Mucosa of descending colon (tissue), 3 donors: Measurements from ENCODE around the gene TOP2A. TPM values are rescaled to one million over a fixed set of nuclear protein-coding genes. Genes with fewer than 3 reads are reported as not detected.
"Not testable (repeated sequence)": the region's sequence is repeated elsewhere in the genome, so short reads cannot be mapped to it uniquely, and the experiment has no call there.

Experiments
- ATAC-seq: fragments of 200-7000 bp; cut with Tn5 transposase; one replicate; pipeline ENCODE4 v1.9.1; 2020; ENCODE audit warnings: mild to moderate bottlenecking, moderate library complexity
- DNase-seq, 3 donors: peaks; one replicate each; pipeline ENCODE4 v3.0.0-alpha.2; 2020
- H3K36me3 ChIP-seq: fragments of 200-600 bp; one replicate; pipeline ENCODE4 v1.8.0; 2021; ENCODE audit warnings: low read depth, mild to moderate bottlenecking
- H3K4me1 ChIP-seq: fragments of 200-600 bp; one replicate; pipeline ENCODE4 v1.8.0; 2021; ENCODE audit warnings: low read depth, mild to moderate bottlenecking
- H3K4me3 ChIP-seq: fragments of 200-600 bp; one replicate; pipeline ENCODE4 v1.8.0; 2021; ENCODE audit warnings: mild to moderate bottlenecking
- H3K9me3 ChIP-seq: fragments of 200-600 bp; one replicate; pipeline ENCODE4 v1.8.0; 2021; ENCODE audit warnings: mild to moderate bottlenecking
- intact Hi-C, 2 donors: fragments of 100-400 bp; cut with DNase I in 1 of 2; cut with micrococcal nuclease in 1 of 2; formaldehyde crosslinking; loops; one replicate each; pipeline versions ENCODE4 v1.11.0 to v1.11.1; 2022; cut with DNase I, micrococcal nuclease
- total RNA-seq, 3 donors: library from RNA; stranded (reverse); fragmentation: NEBNext Ultra II Directional in 2 of 3; extraction: Animal tissue kit (Norgen Biotek cat#: 25700) in 2 of 3; gene quantifications; one replicate each; pipeline versions ENCODE4 v1.2.1 to v1.2.4, GENCODE V29; 2021 to 2023
- TF ChIP-seq, protein P1 (sequence below): fragments of 200-600 bp; IDR thresholded peaks from one replicate; pipeline ENCODE4 v1.8.0; 2022; ENCODE audit warnings: antibody characterized with exemption, mild to moderate bottlenecking
- donor health status: DM: no; HTN: no; CAD: no; lungs with moderate emphysema.
- donor health status: DM: no; HTN: no; CAD: no.
- donor health status: DM: no; HTN: yes; CAD: no.

TOP2A gene
- total RNA-seq, 3 donors from 2014 or later: 6.9 to 50.1 (median 11.4) TPM

DNA sequence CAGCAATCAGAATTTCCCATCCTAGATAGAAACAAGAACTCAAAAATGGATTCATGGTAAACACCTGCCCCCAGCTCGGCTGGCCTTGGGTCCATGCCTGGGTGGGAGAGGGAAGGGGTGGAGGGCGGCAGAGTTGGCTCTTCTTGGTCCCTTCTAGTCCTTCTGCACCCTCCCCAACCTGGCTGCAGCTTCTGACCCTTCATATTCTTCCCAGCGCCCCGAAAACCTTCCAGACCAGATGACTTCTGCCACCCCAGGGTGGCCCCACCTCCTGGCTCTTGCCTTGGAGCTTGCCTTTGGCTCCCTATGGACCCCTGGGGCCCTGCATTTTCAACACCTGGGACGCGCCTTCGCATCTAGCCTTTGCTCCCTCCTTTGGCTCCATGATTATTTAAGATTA lies 47.8 kb downstream of the TOP2A start:
- H3K36me3 ChIP-seq: no peaks in the 10 kb centered on the region
- H3K4me1 ChIP-seq: peaks cover 8% of the 10 kb centered on the region
- TF ChIP-seq, protein P1, sequence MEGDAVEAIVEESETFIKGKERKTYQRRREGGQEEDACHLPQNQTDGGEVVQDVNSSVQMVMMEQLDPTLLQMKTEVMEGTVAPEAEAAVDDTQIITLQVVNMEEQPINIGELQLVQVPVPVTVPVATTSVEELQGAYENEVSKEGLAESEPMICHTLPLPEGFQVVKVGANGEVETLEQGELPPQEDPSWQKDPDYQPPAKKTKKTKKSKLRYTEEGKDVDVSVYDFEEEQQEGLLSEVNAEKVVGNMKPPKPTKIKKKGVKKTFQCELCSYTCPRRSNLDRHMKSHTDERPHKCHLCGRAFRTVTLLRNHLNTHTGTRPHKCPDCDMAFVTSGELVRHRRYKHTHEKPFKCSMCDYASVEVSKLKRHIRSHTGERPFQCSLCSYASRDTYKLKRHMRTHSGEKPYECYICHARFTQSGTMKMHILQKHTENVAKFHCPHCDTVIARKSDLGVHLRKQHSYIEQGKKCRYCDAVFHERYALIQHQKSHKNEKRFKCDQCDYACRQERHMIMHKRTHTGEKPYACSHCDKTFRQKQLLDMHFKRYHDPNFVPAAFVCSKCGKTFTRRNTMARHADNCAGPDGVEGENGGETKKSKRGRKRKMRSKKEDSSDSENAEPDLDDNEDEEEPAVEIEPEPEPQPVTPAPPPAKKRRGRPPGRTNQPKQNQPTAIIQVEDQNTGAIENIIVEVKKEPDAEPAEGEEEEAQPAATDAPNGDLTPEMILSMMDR: no peak
- H3K9me3 ChIP-seq: no peaks in the 10 kb centered on the region
- intact Hi-C loops: no loop called here
- DNase-seq (no peak), ATAC-seq (no peak)
- no peak overlapping the region for H3K4me3 ChIP-seq

DNA sequence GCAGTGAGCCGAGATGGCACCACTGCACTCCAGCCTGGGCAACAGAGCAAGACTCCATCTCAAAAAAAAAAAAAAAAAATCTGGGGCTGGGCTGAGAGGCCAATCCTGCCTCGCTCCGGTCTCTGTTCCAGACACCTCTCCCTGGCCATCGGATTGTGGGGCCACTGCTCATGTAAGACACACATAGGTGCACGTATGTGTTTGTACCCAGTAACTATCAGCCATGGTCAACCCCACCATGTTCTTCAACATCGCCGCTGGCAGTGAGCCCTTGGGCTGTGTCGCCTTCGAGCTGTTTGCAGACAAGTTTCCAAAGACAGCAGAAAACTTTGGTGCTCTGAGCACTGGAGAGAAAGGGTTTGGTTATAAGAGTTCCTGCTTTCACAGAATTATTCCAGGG lies 50.0 kb downstream of the TOP2A start:
- DNase-seq, H3K9me3 ChIP-seq, intact Hi-C loops, H3K4me3 ChIP-seq, ATAC-seq, H3K36me3 ChIP-seq, H3K4me1 ChIP-seq: not testable (repeated sequence)

DNA sequence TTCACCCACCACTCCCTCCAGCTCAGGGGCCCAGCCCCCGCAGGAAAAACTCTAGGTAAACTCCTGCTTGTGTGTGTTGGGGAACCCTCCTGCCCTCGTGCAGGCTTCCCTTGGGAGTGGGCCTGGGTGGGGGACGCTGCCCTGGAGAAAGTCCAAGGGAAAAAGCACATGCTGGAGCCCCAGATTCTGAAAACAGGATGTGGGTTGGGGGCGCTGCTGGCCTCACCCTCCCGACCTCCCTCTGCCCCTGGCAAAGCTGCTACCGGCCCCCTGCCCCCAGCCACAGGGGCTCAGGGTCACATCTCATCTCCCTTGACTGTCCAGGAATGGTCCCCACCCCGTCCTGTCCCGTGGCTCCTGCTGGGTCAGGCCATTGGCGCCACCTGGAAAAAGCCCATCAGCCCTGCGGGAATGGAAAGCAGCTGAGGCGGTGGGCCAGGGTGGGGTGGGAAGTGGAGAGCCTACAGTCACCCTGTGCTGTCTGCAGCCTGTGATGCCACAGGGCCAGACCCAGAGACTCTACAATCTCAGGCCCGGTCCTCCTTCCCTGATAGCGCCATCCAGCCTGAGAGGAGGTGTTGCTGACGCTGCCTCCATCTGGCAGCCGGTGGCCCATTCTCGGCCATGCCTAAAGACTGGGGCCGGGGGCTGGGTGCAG lies 50.7 kb downstream of the TOP2A start:
- DNase-seq: no peak
- intact Hi-C loops: no loop called here
- Histone ChIP-seq H3K36me3 (no peaks in the 10 kb centered on the region), H3K4me3 (no peak overlapping the region), H3K9me3 (no peaks in the 10 kb centered on the region), H3K4me1 (peaks cover 6% of the 10 kb centered on the region)
- TF ChIP-seq, protein P1: no peak
- ATAC-seq: no peak

DNA sequence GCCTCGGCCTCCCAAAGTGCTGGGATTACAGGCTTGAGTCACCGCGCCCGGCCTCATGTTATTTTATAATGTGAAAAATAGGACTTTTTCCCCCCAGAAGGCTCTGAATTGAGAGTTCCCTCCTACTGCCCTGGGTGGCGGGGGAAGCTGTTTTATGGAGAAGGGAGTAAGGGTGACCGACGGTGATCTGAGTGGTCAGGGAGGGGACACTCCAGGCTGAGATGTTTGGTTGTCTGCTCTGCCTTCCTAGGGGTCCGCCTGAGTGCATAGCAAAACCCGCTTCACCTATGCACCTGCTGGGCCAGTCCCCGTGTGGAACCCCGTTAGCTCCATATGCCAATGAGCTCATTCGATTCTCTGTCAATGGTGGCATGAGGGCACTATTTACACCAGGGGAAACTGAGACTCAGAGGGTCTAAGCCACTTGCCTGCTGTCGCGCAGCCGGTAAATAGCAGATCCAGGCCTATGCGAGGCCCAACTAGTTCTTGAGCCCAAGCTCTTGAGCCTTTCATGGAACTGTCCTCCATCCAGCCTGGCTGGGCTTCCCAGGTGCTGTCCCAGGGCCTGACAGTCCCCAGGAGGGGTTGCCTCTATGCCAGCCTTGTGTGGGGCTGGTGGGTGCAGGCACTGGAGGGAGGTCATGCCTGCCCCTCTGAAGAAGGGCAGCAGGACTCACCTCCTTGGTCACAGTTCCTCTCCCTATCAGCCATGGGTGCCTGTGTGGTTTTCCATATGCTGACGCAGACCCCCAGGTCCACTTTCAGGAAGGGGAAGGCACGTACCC lies 51.4 kb downstream of the TOP2A start:
- Histone ChIP-seq H3K4me1 (peaks cover 6% of the 10 kb centered on the region), H3K4me3 (no peak overlapping the region), H3K9me3 (no peaks in the 10 kb centered on the region), H3K36me3 (no peaks in the 10 kb centered on the region)
- DNase-seq (no peak), ATAC-seq (no peak)
- intact Hi-C loops: no loop called here
- TF ChIP-seq, protein P1: no peak

DNA sequence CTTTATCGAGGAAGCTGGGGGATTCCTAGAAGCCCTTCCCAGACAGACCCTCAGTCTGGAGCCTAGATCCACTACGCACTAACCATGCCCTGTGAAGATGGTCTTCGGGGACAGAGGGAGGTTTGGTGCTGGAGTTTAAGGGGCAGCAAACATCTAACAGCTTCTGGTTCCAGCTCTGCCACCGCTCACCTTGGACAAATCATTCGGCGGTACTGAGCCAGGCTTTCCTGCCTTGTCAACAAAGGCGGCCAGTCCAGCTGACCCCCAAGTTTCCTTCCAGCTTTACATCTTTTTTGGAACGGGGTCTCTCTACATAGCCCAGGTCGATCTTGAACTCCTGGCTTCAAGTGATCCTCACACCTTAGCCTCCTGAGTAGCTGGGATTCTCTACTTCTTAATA lies 52.8 kb downstream of the TOP2A start:
- Histone ChIP-seq H3K9me3 (no peaks in the 10 kb centered on the region), H3K4me3 (no peak overlapping the region), H3K36me3 (no peaks in the 10 kb centered on the region), H3K4me1 (peaks cover 6% of the 10 kb centered on the region)
- ATAC-seq (no peak), DNase-seq (no peak)
- intact Hi-C loops: no loop called here
- TF ChIP-seq, protein P1: no peak

DNA sequence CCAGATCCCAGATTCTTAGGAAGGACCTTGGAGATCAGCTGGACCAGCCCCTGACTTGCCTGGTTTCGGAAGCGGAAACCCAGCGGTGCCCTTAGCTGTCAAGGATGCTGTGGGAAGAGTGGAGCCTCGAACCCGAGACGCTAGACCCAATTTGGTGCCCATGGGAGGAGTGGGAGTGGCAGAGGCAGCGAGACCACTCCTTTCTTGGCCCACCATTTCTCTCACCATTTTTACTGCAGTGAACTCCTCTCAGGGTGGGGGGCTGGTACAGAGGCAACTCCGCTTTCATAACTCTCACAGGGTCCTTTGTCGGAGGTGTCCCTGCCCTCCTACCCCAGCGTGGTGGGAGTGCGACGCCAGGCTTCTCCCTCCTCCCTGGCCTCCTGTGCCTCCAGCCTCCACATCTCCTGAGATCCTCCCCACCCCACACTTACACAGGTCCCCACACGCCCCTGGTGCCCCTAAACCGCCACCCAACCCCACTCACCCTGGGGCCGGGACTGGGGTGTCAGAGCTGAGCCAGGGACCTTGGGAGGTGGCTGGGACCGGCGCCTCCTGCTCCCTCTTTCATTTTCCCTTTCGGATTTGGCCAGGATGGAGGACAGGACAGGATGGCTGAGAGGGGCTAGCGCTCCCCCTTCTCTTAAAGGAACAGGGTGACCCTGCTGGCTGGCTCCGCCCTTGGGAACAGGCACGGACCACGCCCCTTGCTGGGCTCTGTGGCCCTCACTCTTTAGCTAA lies 53.4 kb downstream of the TOP2A start, which contains the start of gene GJD3:
GJD3 (minus strand) TSS at position 617 of the 741 bp plus-strand sequence. CDS start 922 bp downstream, outside the sequence.
- DNase-seq (no peak), ATAC-seq (no peak)
- H3K36me3 ChIP-seq: no peaks in the 10 kb centered on the region
- H3K4me3 ChIP-seq: no peak within 1 kb of the TSS
- no peaks in the 10 kb centered on the region for H3K9me3 ChIP-seq
- H3K4me1 ChIP-seq: peaks cover 6% of the 10 kb centered on the region
- TF ChIP-seq, protein P1: no peak
- intact Hi-C loops: no loop called here
